Measurements from ENCODE around the gene TBX2. TPM values are rescaled to one million over a fixed set of nuclear protein-coding genes. Genes with fewer than 3 reads are reported as not detected.

Gene TBX2
- total and polyA plus RNA-seq, 2 of the 13 experiments (the other 11 are each of a cell fraction or from before 2014, with no cell fraction given), result 2.8 to 15.3 TPM

DNA sequence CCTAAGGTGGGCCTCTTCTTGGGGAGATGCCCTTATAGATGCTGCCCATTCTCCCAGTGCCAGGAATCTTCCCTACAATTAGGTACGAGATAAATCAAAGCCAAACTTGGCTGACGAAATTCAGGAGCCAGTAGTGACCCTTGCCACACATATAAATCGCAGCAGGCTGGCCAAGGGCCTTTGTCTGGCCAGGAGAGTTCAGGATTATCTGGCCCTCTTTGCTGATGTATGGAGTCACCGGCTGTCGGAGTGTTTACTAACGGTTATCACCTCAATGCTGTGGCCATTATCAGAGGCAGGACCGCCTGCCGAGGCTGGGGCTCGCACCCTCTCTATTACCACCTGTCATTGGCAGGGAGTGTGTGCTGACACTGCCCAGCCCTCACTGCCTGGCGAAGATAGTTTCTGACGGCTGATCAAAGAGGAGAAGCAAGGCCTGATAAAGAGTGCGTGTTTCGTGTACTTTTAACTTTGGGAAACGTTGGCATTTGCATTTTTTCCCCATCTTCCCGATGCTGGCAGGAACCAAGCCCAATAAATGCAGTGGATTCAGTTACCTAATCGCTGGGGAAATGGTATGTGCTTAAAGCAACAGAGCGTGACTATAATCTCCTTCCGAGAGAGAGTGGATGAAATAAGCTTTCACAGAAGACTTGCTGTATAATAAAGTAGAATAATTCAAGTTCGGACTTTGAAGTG is 32.8 kb upstream of the TBX2 start (continued):
- TF ChIP-seq PRDM10 (CRISPR knock-in tag; IDR thresholded peaks at IDR 0.05; ENCODE audit: low read depth), result no peak; the same call in 1 of the 2 replicates
- no peak for TF ChIP-seq ZNF20 (CRISPR knock-in tag; IDR thresholded peaks at IDR 0.05)
- TF ChIP-seq YEATS4 (CRISPR knock-in tag; IDR thresholded peaks at IDR 0.05; ENCODE audit: borderline replicate concordance), result peak; percentile 72
- TF ChIP-seq, protein P1, sequence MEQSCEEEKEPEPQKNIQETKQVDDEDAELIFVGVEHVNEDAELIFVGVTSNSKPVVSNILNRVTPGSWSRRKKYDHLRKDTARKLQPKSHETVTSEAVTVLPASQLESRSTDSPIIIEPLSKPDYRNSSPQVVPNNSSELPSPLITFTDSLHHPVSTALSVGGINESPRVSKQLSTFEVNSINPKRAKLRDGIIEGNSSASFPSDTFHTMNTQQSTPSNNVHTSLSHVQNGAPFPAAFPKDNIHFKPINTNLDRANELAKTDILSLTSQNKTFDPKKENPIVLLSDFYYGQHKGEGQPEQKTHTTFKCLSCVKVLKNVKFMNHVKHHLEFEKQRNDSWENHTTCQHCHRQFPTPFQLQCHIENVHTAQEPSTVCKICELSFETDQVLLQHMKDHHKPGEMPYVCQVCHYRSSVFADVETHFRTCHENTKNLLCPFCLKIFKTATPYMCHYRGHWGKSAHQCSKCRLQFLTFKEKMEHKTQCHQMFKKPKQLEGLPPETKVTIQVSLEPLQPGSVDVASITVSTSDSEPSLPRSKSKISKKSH (CRISPR knock-in tag; IDR thresholded peaks at IDR 0.05; ENCODE audit: borderline replicate concordance), result no peak
- TF ChIP-seq HNRNPUL1 (IDR thresholded peaks at IDR 0.05; ENCODE audit: low read depth, low read length), result no peak
- peak; percentile 51; the same call in 1 of the 3 replicates for TF ChIP-seq MXI1 (IDR thresholded peaks at IDR 0.05; ENCODE audit: borderline replicate concordance, low read depth, low read length)
- TF ChIP-seq, protein P2, sequence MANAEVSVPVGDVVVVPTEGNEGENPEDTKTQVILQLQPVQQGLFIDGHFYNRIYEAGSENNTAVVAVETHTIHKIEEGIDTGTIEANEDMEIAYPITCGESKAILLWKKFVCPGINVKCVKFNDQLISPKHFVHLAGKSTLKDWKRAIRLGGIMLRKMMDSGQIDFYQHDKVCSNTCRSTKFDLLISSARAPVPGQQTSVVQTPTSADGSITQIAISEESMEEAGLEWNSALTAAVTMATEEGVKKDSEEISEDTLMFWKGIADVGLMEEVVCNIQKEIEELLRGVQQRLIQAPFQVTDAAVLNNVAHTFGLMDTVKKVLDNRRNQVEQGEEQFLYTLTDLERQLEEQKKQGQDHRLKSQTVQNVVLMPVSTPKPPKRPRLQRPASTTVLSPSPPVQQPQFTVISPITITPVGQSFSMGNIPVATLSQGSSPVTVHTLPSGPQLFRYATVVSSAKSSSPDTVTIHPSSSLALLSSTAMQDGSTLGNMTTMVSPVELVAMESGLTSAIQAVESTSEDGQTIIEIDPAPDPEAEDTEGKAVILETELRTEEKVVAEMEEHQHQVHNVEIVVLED (CRISPR knock-in tag; IDR thresholded peaks at IDR 0.05; ENCODE audit: borderline replicate concordance), result no peak; the same call in 1 of the 2 replicates
- TF ChIP-seq MEIS2 (CRISPR knock-in tag; IDR thresholded peaks at IDR 0.05), result peak; percentile 96
- no peak for TF ChIP-seq NR3C1 (CRISPR knock-in tag; IDR thresholded peaks at IDR 0.05)
- peak; percentile 46; the same call in 1 of the 2 replicates for TF ChIP-seq NR2C2 (CRISPR knock-in tag; IDR thresholded peaks at IDR 0.05; ENCODE audit: borderline replicate concordance)
- 0 out of 2 replicates have a peak, but pooled peaks have one; percentile 54 for TF ChIP-seq ZNF740 (CRISPR knock-in tag; IDR thresholded peaks at IDR 0.05)
- no peak for TF ChIP-seq RFX1 (IDR thresholded peaks at IDR 0.05)
- TF ChIP-seq, protein P3, sequence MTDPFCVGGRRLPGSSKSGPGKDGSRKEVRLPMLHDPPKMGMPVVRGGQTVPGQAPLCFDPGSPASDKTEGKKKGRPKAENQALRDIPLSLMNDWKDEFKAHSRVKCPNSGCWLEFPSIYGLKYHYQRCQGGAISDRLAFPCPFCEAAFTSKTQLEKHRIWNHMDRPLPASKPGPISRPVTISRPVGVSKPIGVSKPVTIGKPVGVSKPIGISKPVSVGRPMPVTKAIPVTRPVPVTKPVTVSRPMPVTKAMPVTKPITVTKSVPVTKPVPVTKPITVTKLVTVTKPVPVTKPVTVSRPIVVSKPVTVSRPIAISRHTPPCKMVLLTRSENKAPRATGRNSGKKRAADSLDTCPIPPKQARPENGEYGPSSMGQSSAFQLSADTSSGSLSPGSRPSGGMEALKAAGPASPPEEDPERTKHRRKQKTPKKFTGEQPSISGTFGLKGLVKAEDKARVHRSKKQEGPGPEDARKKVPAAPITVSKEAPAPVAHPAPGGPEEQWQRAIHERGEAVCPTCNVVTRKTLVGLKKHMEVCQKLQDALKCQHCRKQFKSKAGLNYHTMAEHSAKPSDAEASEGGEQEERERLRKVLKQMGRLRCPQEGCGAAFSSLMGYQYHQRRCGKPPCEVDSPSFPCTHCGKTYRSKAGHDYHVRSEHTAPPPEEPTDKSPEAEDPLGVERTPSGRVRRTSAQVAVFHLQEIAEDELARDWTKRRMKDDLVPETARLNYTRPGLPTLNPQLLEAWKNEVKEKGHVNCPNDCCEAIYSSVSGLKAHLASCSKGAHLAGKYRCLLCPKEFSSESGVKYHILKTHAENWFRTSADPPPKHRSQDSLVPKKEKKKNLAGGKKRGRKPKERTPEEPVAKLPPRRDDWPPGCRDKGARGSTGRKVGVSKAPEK (CRISPR knock-in tag; IDR thresholded peaks at IDR 0.05; ENCODE audit: borderline replicate concordance), result peak; percentile 53; the same call in 1 of the 2 replicates
- TF ChIP-seq, protein P4, sequence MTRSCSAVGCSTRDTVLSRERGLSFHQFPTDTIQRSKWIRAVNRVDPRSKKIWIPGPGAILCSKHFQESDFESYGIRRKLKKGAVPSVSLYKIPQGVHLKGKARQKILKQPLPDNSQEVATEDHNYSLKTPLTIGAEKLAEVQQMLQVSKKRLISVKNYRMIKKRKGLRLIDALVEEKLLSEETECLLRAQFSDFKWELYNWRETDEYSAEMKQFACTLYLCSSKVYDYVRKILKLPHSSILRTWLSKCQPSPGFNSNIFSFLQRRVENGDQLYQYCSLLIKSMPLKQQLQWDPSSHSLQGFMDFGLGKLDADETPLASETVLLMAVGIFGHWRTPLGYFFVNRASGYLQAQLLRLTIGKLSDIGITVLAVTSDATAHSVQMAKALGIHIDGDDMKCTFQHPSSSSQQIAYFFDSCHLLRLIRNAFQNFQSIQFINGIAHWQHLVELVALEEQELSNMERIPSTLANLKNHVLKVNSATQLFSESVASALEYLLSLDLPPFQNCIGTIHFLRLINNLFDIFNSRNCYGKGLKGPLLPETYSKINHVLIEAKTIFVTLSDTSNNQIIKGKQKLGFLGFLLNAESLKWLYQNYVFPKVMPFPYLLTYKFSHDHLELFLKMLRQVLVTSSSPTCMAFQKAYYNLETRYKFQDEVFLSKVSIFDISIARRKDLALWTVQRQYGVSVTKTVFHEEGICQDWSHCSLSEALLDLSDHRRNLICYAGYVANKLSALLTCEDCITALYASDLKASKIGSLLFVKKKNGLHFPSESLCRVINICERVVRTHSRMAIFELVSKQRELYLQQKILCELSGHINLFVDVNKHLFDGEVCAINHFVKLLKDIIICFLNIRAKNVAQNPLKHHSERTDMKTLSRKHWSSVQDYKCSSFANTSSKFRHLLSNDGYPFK (CRISPR knock-in tag; IDR thresholded peaks at IDR 0.05; ENCODE audit: borderline replicate concordance), result peak; percentile 66; the same call in 1 of the 2 replicates
